Keratinocyte (primary cell): Measurements from ENCODE around the gene ADAMTS9. TPM values are rescaled to one million over a fixed set of nuclear protein-coding genes. Genes with fewer than 3 reads are reported as not detected.

Source experiments
- DNase-seq: peaks from one replicate; pipeline ENCODE4 v3.0.0-alpha.2; 2011; ENCODE audit warnings: low read depth, missing footprints, low spot score
- FAIRE-seq: peaks from 2 replicates; lab custom pipeline; 2011; peaks lifted over from hg19 to GRCh38; lab: Jason Lieb, UNC
- H2AFZ ChIP-seq: 2 replicates; pipeline ENCODE4 v1.6.0; 2012; ENCODE audit warnings: low read length, control low read depth, inconsistent platforms; ENCODE audit not compliant: control insufficient read depth
- H3K27ac ChIP-seq: 2 replicates; pipeline ENCODE4 v1.5.1; 2011; ENCODE audit warnings: low read length; ENCODE audit not compliant: control insufficient read depth, insufficient read depth
- H3K27me3 ChIP-seq: 3 replicates; pipeline ENCODE4 v1.6.0; 2011; ENCODE audit warnings: low read length; ENCODE audit not compliant: control insufficient read depth, insufficient read depth; ENCODE audit errors: extremely low read depth
- H3K36me3 ChIP-seq, 2 experiments: 2 replicates in 1 of 2; 3 replicates in 1 of 2; pipeline ENCODE4 v1.5.1; 2011; ENCODE audit warnings: low read length in 2 of 2, mild to moderate bottlenecking in 1 of 2; ENCODE audit not compliant: control insufficient read depth in 2 of 2, insufficient read depth in 2 of 2; ENCODE audit errors: extremely low read depth in 1 of 2
- H3K4me1 ChIP-seq: 3 replicates; pipeline ENCODE4 v1.5.1; 2011; ENCODE audit warnings: low read length; ENCODE audit not compliant: control insufficient read depth, insufficient read depth; ENCODE audit errors: extremely low read depth
- H3K4me2 ChIP-seq: 3 replicates; pipeline ENCODE4 v1.6.0; 2011; ENCODE audit warnings: low read depth, low read length; ENCODE audit not compliant: control insufficient read depth, insufficient read depth; ENCODE audit errors: extremely low read depth
- H3K4me3 ChIP-seq, 3 experiments: fragments of 200-600 bp in 1 of 3; sonication (generic) in 1 of 3; 2 replicates in 2 of 3; 3 replicates in 1 of 3; pipeline ENCODE4 v1.5.1; 2011 to 2016; ENCODE audit warnings: low read length in 3 of 3, mild to moderate bottlenecking in 3 of 3, control low read depth in 2 of 3, inconsistent platforms in 1 of 3, low read depth in 1 of 3, mixed read lengths in 1 of 3, mixed run types in 1 of 3, moderate library complexity in 1 of 3; ENCODE audit not compliant: control insufficient read depth in 2 of 3, insufficient read depth in 2 of 3; ENCODE audit errors: extremely low read depth in 1 of 3
- H3K79me2 ChIP-seq: 2 replicates; pipeline ENCODE4 v1.6.0; 2012; ENCODE audit warnings: low read length; ENCODE audit not compliant: control insufficient read depth, insufficient read depth
- H3K9ac ChIP-seq: 3 replicates; pipeline ENCODE4 v1.6.0; 2011; ENCODE audit warnings: low read length; ENCODE audit not compliant: control insufficient read depth, insufficient read depth; ENCODE audit errors: extremely low read depth
- H3K9me1 ChIP-seq: 3 replicates; pipeline ENCODE4 v1.6.0; 2011; ENCODE audit warnings: low read length; ENCODE audit not compliant: control insufficient read depth, insufficient read depth; ENCODE audit errors: extremely low read depth
- H3K9me3 ChIP-seq: 2 replicates; pipeline ENCODE4 v1.5.1; 2012; ENCODE audit warnings: low read depth, low read length; ENCODE audit not compliant: control insufficient read depth
- H4K20me1 ChIP-seq: 3 replicates; pipeline ENCODE4 v1.6.0; 2011; ENCODE audit warnings: low read length; ENCODE audit not compliant: control insufficient read depth, insufficient read depth; ENCODE audit errors: extremely low read depth
- CTCF ChIP-seq, 3 experiments: IDR thresholded peaks in 1 of 3; conservative IDR thresholded peaks in 1 of 3; optimal IDR thresholded peaks in 1 of 3; 2 replicates in 2 of 3; 3 replicates in 1 of 3; pipeline versions ENCODE3 to v1.5.1; 2011; ENCODE audit warnings: low read length in 3 of 3, mild to moderate bottlenecking in 3 of 3, moderate library complexity in 2 of 3, control low read depth in 1 of 3, inconsistent platforms in 1 of 3; ENCODE audit not compliant: insufficient read depth in 2 of 3; ENCODE audit errors: extremely low read depth in 1 of 3
- EZH2 ChIP-seq: IDR thresholded peaks from one replicate; pipeline ENCODE4 v1.6.1; 2012; ENCODE audit warnings: inconsistent platforms, mild to moderate bottlenecking, low read length, moderate library complexity
- dilution Hi-C: fragments of 300-500 bp; cut with MboI; formaldehyde crosslinking; loops from one replicate; pipeline ENCODE4 v1.7.0; 2020; ENCODE audit warnings: low sequenced_read_pairs; ENCODE audit not compliant: extremely low pct_ligation_motif_present
- polyA plus RNA-seq, 5 experiments: library from polyadenylated mRNA; depleted of rRNA in 3 of 5; stranded (reverse) in 3 of 5; stranded (forward) in 1 of 5; unstranded in 1 of 5; fragments of >200 nt; gene quantifications; 1 replicate in 1 of 5; 2 replicates in 3 of 5; 3 replicates in 1 of 5; pipeline versions ENCODE4 v1.2.1 to v1.2.3, GENCODE V29; 2011 to 2012; ENCODE audit warnings: missing spikeins in 2 of 5, low read depth in 1 of 5, low replicate concordance in 1 of 5

Gene ADAMTS9
- polyA plus RNA-seq, 1 donor (not counting 4 experiments of a cell fraction or from before 2014, with no cell fraction given): 0.43 TPM

- DNase-seq (no peak), FAIRE-seq (no peak)
- Histone ChIP-seq H3K4me3 (no peak overlapping the region), H3K4me2 (no peak overlapping the region), H4K20me1 (no peaks in the 10 kb centered on the region), H3K79me2 (no peaks in the 10 kb centered on the region), H3K4me1 (no peaks in the 10 kb centered on the region), H3K27ac (no peak overlapping the region), H2AFZ (no peak overlapping the region), H3K9ac (no peak overlapping the region), H3K27me3 (no peaks in the 10 kb centered on the region), H3K9me3 (no peaks in the 10 kb centered on the region), H3K36me3 (no peaks in the 10 kb centered on the region), H3K9me1 (no peaks in the 10 kb centered on the region)
- TF ChIP-seq EZH2: no peak
- no peak for TF ChIP-seq CTCF (optimal IDR thresholded peaks at IDR 0.05 in 1 of 3, IDR thresholded peaks at IDR 0.05 in 1 of 3, conservative IDR thresholded peaks at IDR 0.05 in 1 of 3; ENCODE audit: extremely low read depth in 1 of 3, insufficient read depth in 2 of 3, low read length in 3 of 3)
- dilution Hi-C loops: no loop called here
Observed at GRCh38 chr3:64623125-64623524, 64.7 kb downstream of the ADAMTS9 start.

GRCh38 chr3:64621726-64622395, 65.9 kb downstream of the ADAMTS9 start:
- Histone ChIP-seq H3K79me2 (no peaks in the 10 kb centered on the region), H3K4me3 (no peak overlapping the region), H3K36me3 (no peaks in the 10 kb centered on the region), H3K9me3 (no peaks in the 10 kb centered on the region), H3K4me1 (no peaks in the 10 kb centered on the region), H2AFZ (no peak overlapping the region), H3K4me2 (no peak overlapping the region), H3K9ac (no peak overlapping the region), H3K27ac (no peak overlapping the region), H3K27me3 (no peaks in the 10 kb centered on the region), H3K9me1 (no peaks in the 10 kb centered on the region), H4K20me1 (no peaks in the 10 kb centered on the region)
- dilution Hi-C loops: no loop called here
- DNase-seq (no peak), FAIRE-seq (no peak)
- no peak for TF ChIP-seq CTCF (optimal IDR thresholded peaks at IDR 0.05 in 1 of 3, IDR thresholded peaks at IDR 0.05 in 1 of 3, conservative IDR thresholded peaks at IDR 0.05 in 1 of 3; ENCODE audit: extremely low read depth in 1 of 3, insufficient read depth in 2 of 3, low read length in 3 of 3)
- no peak for TF ChIP-seq EZH2
